ENCODE measurements around the gene HNRNPK.
A peak's percentile ranks its signal among the peaks of the same experiment; 100 is the strongest.
"Not testable (repeated sequence)": the region's sequence is repeated elsewhere in the genome, so short reads cannot be mapped to it uniquely, and the experiment has no call there.

HNRNPK gene

DNA sequence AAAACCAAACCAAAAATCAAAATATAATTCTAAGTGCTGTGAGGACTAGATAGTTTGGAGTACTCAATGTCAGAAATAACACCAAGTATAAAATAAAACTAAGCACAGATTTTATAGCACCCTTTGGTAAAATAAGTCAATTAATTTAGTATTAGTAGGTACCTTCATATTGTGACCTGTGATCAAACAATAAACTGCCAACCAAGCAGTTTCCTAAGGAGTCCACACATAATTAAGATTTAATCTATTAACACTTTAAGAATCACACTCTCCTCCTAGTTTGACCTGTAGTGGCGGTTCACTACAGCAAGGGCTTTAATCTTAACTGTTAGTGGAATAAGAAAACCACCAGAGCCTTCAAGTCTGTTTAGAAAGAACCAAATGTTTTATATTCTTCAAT, 2.8 kb downstream of the HNRNPK start:
- no peak for DNase-seq (ENCODE audit: low read depth, low spot score)

DNA sequence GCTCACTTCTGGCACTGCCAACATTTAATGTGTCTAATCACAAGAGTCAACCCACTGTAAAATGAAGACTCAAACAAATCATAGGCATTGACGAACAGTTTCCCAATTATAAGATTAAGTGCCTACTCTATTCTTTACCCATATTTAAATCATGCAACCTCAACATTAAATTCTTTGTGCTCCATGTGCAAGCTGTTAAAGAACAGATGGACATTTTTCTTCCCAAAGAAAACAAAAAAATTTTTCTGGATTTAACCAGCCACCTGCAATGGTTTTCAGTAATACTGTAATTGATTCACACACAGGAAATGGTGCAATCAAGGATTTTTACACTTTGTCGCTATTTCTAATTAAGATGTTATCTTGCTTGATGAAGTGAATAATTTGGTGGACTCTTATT, 3.6 kb downstream of the HNRNPK start:
- DNase-seq (ENCODE audit: low read depth, low spot score), result no peak

DNA sequence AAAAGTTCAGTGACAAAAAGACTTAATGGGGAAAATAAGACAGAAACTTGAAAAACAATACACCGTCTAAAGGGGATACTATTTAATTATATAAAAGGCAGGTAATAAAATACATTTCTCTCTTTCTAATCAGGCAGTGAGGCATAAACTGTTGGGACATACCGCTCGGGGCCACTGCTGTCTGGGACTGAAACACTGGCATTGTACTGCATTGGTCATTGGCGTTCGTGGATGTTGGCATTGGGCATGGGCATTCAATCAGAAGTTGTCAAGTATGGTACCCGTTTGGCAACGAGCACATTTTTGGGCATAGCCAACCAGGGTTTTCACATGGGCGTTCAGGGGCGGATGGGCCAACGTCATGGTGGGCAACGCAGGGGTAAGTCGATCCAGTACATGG, 4.7 kb downstream of the HNRNPK start:
- no peak for DNase-seq (ENCODE audit: low read depth, low spot score)

DNA sequence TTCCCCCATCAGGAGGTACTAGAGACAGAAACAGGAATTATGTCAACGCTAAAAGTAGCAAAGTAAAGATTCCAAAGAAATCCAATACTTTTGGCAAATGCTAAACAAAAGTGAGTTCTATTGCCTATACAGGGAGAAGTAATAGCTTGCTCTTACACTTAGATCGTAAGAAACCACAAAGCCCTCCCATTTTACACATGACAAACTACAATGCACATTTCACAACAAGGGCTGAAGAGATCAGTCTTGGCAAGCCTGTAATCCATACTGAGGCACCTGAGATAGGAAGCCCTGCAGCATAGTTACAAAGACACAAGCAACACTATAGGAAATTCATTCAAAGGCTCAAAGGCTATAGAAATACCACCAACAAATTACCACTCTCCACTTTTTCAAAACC, 7.7 kb downstream of the HNRNPK start:
- DNase-seq (ENCODE audit: low read depth, low spot score), result no peak

DNA sequence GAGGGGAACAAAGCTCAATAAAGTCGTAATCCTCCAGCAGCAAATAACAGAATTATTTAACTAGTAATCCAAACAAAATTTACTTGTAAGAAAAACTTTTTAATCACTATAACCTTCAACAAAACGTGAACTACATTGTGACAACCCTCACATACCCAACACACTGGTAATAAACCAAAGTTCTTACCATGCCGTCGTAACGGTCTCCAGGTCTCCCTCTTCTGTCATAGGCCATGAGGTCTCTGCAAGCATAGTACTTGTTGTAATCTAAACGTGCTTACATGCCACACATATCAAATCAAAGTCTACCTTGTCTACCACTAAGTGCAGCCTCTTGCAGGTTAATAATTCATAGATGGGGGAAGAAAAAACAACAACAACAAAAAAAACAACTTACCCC, 8.5 kb downstream of the HNRNPK start:
- no peak for DNase-seq (ENCODE audit: low read depth, low spot score)

DNA sequence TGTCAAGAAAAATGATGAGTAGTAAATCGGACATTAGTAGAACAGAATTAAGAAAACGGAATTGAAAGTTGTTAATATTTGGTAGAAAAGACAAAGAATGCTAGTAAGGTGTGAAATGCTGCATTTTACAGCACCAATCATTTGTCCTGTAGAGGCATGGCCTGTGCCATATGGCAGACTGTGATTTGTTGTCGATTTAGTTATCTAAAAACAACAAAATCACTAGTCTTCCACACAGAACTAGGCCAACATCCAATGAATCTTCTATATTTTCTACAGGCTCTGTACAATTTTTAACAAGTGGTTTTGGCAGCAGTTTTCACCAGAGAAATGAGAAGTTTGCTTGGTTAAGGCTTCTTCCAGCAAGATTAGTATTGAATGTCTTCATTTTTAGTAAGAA, 10.4 kb downstream of the HNRNPK start:
- DNase-seq (ENCODE audit: low read depth, low spot score), result no peak

DNA sequence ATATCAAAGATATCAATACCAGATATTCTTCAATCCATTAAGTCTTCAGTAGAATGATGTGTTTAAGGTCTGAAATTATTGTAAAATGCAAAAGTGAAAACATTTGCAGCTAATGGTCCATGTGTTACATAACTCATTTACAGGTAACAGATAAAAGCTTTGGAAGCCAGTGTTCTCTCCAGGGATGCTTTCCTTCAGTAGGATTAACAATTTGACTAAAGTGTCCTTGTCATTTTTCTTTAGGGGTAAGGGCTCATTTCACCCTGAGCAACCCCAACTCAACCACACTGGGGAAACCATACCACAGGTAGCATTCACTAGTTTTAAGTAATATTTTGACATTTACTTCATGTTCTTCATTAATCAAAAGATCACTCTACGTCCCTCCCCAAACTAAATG, 12.9 kb downstream of the HNRNPK start:
- no peak for DNase-seq (ENCODE audit: low read depth, low spot score)

DNA sequence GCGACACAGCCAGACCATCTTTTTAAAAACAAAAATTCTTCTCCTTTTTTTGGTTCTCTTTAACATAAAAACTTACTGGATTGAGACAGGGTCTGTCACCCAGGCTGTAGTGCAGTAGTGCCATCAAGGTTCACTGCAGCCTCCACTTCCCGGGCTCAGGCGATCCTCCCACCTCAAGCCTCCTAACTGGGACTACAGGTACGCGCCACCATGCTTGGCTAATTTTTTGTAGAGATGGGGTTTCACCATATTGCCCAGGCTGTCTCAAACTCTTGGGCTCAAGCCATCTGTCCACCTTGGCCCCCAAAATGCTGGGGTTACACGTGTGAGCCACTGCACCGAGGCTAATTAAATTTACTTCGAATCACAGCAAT, 13.8 kb downstream of the HNRNPK start:
- DNase-seq (ENCODE audit: low read depth, low spot score), result no peak

DNA sequence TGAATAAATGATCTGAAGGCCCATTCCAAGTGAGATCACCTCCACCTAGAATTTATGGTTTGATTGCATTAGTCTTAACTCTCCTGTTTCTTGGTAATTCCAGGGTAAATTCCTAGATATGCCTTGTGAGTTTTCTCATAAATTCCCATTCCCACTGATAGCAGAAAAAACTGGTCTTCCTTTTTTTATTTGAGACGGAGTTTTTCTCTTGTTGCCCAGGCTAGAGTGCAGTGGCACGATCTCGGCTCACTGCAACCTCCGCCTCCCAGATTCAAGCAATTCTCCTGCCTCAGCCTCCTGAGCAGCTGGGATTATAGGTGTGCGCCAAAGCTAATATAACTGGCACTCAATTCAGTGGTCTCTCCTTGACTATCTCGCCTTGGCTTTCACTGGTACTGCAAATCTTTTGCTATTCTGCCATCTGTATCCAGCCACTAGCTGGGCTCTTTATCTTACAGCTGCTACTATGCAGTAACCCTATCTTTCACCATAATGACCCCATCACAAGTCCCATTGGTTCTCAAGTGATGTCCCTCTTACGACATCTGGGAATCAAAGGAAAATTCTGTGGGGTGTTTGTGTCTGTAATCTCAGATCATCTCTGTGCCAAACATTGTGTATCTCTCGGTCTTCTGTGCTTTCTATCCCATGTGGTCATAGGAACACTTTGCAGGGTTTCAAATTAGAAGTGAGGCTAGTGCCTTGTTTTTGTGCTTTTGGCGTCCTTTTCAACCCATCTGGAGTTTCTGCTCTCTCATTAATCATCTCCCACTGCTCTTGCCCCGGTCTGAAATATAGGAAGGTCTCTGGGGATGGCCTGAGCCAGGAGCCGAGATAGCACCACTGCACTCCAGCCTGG, 14.4 kb downstream of the HNRNPK start:
- DNase-seq (ENCODE audit: low read depth, low spot score), result no peak

DNA sequence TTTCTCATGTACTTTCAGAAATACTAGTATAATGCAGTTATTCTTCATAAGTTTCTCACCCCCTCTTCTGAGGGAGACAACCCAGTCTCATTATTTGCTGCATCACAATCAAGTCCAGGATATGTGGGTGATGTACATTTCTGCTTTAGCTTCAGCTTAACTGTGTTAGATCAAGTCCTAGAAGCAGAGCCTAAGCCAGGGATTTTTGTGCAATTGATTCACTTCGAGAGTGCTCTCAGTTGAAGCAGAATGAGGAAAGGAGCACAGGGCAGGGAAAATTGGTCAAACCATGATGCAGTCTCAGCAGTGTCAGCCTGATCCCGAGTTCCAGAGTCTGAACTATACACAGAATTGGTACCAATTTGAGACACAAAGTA, 15.1 kb downstream of the HNRNPK start:
- DNase-seq (ENCODE audit: low read depth, low spot score), result no peak

DNA sequence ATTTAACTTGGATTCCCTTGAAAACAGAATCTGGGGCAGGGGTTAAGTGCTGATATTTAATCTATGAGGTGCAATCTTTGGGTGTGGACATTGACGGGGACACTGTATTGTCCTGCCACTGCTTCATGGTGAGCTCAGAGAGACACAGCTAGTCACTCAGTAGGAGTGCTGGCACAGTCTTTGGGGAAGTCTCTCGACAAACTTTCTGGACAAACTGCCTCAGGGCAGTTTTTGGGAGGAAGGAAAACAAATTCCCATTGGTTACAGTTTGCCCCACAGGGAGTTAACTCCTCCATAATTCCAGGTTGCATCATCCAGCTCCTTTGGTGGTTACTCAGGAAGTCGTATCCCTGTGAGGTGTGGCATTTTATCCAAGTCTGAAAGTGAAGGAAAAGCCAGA, 17.9 kb downstream of the HNRNPK start:
- DNase-seq (ENCODE audit: low read depth, low spot score), result no peak

DNA sequence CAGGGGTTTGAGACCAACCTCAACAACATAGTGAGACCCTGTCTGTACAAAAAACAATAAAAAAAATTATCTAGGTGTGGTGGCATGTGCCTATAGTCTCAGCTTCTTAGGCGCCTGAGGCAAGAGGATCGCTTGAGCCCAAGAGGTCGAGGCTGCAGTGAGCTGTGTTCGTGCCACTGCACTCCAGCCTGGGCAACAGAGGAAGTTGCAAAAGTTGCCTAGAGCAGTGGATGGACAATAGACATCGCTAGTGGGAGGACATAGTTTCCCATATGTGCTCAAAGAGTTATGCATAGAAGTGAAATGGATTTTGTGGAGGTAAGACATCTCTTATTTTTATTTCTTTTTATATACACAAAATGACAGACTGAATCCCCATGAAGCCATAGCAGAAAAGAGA, 19.0 kb downstream of the HNRNPK start:
- no peak for DNase-seq (ENCODE audit: low read depth, low spot score)

DNA sequence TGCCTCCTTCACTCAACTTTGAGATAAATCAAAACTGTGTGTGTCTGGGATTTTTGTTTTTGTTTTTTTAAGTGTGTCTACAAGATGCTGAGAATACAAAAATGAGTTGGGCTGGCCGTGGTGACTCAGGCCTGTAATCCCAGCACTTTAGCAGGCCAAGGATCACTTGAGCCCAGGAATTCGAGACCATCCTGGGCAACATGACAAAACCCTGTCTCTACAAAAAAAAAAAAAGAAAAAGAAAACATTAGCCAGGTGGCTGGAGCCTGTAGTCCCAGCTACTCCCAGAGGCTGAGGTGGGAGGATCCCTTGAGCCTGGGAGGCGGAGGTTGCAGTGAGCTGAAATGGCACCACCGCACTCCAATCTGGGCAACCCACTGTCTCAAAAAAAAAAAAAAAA, 21.0 kb downstream of the HNRNPK start:
- DNase-seq (ENCODE audit: low read depth, low spot score), result peak; percentile 90

DNA sequence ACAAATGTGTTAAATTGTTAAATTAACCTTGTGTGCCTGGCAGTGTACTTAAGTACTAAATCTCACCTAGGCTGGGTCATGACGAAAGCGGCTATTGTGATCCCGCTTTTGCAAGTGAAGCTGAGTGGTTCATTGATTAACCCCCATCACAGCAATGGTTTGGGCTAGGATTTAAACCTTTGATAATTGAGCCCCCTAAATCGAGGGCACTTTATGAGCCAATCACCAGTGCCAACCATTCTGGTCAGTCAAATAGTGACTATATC, 22.8 kb downstream of the HNRNPK start:
- DNase-seq (ENCODE audit: low read depth, low spot score), result no peak

DNA sequence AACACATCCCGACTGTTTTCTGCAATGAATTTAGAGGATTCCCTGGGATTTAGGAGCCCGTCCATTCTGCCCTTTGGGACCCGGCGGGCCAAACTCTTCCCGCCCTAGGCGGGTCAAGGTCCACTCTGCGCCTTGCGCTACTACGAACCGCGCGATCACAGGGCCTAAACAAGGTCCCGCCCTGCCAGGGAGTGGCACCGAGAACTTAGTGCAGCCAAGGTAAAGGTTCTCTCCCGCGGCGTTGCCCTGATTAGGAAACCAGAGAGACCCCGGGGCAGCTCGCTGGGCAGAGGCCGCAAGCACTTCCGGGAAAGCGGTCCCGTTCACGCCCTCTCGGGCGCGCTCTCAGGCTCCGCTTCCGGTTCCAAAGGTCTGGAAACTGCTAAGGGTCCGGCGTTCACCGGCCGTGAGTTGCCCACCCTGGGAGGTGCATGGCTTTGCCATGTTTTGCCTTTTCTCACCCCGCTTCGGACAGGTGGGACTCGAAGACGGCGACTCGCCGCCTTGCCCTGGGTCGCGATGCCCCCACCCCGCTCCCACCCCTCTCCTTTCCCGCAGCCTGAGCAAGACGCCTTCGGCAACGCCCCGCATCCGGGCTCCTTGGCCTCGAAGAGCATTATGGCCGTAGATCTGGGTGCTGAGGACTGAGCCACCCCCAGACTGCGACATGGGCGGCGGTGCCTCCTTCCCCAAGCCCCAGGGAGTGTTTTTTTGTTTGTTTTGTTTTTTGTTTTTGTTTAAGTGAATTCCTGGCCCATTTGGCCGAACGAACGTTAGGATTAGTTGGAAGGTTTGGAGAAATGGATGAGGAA, 23.4 kb downstream of the HNRNPK start:
- peak; percentile 75 for DNase-seq (ENCODE audit: low read depth, low spot score)

DNA sequence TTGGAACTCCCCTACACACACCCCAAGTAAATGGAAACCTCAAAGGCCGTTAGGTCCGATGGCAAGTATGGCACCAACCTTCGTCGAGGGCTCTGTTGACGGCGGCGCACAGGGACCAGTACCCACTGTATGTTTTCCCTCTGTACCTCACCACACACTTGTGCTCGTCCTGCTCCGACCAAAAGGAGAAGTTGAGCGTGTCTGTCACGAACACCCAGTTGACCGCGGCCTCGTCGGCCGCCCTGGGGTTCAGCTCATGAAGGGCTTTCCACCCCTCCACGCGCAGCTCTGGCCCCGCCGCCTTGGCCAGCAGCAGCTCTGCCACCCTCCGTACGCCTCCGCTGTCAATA, 24.0 kb downstream of the HNRNPK start:
- no peak for DNase-seq (ENCODE audit: low read depth, low spot score)

DNA sequence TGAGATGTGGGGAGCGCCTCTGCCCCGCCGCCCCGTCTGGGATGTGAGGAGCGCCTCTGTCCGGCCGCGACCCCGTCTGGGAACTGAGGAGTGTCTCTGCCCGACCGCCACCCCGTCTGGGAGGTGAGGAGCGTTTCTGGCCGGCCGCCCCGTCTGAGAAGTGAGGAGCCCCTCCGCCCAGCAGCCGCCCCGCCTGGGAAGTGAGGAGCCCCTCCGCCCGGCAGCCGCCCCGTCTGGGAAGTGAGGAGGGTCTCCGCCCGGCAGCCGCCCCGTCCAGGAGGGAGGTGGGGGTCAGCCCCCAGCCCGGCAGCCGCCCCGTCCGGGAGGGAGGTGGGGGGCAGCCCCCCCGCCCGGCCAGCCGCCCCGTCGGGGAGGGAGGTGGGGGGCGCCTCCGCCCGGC, 31.9 kb downstream of the HNRNPK start:
- DNase-seq (ENCODE audit: low read depth, low spot score), result not testable (repeated sequence)

DNA sequence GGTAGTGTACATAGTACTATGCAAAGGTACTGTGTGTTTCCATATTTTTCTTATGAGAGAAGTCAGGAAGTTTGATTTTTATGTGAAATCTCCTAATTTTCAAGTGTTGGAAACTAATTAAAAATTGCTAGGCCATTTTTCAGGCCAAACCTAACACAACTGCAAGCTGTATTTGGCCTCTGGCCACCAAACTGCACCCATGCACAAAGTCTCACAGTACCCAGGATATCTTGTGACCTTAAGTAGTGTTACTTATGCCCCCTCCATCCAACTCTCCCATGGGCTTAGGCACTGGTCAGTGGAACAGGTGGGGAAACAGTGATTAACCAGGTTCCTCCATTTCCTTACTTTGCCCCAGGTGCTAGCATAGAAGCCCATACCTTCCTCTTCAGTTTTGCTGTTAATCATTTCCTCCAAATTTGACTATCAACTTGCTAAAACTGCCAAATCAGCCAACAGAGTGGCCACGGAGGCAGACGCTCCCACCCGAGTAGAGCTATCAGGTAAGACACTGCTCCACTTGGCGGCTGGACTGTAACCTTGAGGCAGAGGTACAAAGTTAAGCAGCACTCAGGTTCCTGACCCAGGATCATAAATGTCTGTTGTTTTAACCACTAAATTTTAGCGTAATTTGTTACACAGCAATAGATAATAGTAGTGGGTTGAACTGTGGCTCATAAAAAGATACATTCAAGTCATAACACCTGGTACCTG, 39.3 kb downstream of the HNRNPK start:
- DNase-seq (ENCODE audit: low read depth, low spot score), result no peak

DNA sequence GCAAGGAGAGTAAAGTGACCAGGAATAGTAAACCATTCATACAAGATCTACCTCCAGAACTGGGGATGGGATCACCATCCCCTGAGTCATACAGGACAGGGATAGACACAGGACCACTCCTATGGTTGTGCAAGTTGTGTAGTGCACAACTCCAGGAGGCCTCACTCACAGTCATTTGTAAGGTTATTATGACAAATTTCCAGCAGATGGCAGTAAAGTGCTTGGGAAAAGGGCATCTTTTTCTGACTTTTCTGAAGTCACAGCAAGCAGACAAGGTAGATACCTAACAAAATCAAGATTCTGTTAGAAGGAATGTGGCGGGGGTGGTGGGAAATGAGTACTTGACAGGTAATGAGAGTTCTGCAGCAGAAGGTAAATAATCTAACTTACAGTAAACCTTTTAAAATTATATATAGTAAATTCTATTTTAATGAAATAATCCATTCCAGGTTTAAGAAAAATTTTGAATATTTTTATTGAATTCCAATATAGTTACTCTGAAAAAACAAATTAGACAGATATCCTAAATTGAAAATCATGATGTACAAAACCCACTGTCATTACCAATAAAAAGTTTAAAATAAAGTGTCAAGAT, 42.1 kb downstream of the HNRNPK start:
- peak; percentile 76 for DNase-seq (ENCODE audit: low read depth, low spot score)

DNA sequence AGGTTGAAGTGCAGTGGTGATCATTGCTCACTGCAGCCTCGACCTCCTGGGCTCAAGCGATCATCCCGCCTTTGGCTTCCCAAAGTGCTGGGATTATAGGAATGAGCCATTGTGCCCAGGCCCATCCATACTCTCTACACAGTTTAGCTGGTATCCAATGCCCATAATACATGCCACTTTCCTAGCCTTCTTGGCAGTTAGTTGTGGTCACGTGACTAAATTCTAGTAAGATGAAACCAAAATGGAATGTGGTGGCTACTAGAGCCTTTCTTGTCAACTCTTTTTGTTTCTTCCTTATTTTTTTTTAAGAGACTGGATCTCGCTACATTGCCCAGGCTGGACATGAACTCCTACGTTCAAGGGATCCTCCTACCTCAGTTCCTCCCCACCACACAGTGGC, 43.5 kb downstream of the HNRNPK start:
- DNase-seq (ENCODE audit: low read depth, low spot score), result peak; percentile 34

DNA sequence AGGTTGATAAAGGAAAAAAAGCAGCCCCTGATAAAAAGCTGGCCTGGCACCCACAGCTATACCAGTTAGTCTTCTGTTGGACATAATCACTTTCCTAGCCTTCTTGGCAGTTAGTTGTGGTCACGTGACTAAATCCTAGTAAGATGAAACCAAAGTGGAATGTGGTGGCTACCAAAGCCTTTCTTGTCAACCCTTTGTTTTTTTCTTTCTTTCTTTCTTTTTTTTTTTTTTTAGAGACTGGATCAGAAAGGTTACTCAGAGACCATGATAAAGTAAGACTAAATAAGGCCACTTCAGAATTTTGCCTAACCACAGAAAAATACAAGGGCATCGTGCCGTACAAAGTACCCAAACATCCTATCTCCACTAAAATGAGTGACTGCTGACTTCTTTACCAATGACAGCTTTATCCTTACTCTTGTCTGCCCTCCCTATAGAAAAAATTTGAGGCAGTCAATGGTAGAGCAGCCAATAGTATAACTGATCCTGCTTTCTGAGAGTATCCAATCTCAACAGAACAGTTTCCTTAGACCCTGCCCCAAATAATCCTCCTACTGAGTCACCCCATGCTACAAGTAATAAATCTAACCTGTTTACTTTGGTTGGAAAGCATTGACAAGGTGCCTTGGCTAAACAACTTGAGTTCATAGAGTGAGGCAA, 44.6 kb downstream of the HNRNPK start:
- peak; percentile 89 for DNase-seq (ENCODE audit: low read depth, low spot score)

Data from astrocyte of the hippocampus (primary cell).